CD4-positive, alpha-beta T cell treated with Interleukin-6 at 100 ng/mL for 8 hours (primary cell): ENCODE measurements around the gene MSMP.

Experiments used
- DNase-seq: peaks from one replicate; pipeline ENCODE4 v3.0.0-alpha.2; 2020; ENCODE audit warnings: mixed read lengths, low spot score

Gene MSMP

GRCh38 chr9:35754264-35754663, at the start of gene MSMP:
Gene MSMP, minus strand, starts transcription at chr9:35754276. Its CDS starts 147 bp downstream, at chr9:35754129.
- DNase-seq = no peak

GRCh38 chr9:35801328-35802128, 47.5 kb upstream of the MSMP start:
- no peak for DNase-seq

GRCh38 chr9:35800530-35800929, 46.5 kb upstream of the MSMP start:
- no peak for DNase-seq

- no peak for DNase-seq
Measured at GRCh38 chr9:35798658-35799374, 44.7 kb upstream of the MSMP start.

GRCh38 chr9:35797311-35798109, 43.4 kb upstream of the MSMP start:
- DNase-seq = no peak

GRCh38 chr9:35795695-35796094, 41.6 kb upstream of the MSMP start:
- DNase-seq = no peak

GRCh38 chr9:35793461-35793860, 39.4 kb upstream of the MSMP start:
- no peak for DNase-seq

- no peak for DNase-seq
Measured at GRCh38 chr9:35792826-35793225, 38.8 kb upstream of the MSMP start.

GRCh38 chr9:35792024-35792813, 38.1 kb upstream of the MSMP start:
- DNase-seq = no peak

- no peak for DNase-seq
Measured at GRCh38 chr9:35791297-35791921, 37.3 kb upstream of the MSMP start, which contains the start of gene NPR2. Gene NPR2, plus strand, starts transcription at chr9:35791591. Its CDS starts 818 bp downstream, at chr9:35792409.

GRCh38 chr9:35790385-35791296, 36.6 kb upstream of the MSMP start:
- peak; percentile 62 for DNase-seq

- no peak for DNase-seq
Measured at GRCh38 chr9:35790025-35790384, 35.9 kb upstream of the MSMP start.

- no peak for DNase-seq
Measured at GRCh38 chr9:35789541-35789940, 35.5 kb upstream of the MSMP start.

GRCh38 chr9:35783418-35783817, 29.3 kb upstream of the MSMP start:
- no peak for DNase-seq

- DNase-seq = no peak
Measured at GRCh38 chr9:35781066-35781465, 27.0 kb upstream of the MSMP start.

- no peak for DNase-seq
Measured at GRCh38 chr9:35778496-35778895, 24.4 kb upstream of the MSMP start.

GRCh38 chr9:35776018-35776417, 21.9 kb upstream of the MSMP start:
- no peak for DNase-seq

GRCh38 chr9:35774907-35775635, 21.0 kb upstream of the MSMP start:
- no peak for DNase-seq

- no peak for DNase-seq
Measured at GRCh38 chr9:35771943-35772342, 17.9 kb upstream of the MSMP start.

- DNase-seq = no peak
Measured at GRCh38 chr9:35771534-35771933, 17.5 kb upstream of the MSMP start.
